ENCODE data around the gene SMG7.

Gene SMG7

GRCh38 chr1:183515002-183515689 is 42.8 kb downstream of the SMG7 start:
- Histone ChIP-seq H3K36me3 (ENCODE audit: control insufficient read depth, insufficient read depth, low read length) (peaks cover 3% of the 10 kb centered on the region), H3K4me3 (replicated peaks; ENCODE audit: low read depth, low read length) (no peak overlapping the region), H3K27me3 (replicated peaks; ENCODE audit: control insufficient read depth, insufficient read depth, low read length) (no peaks in the 10 kb centered on the region)
- no peak for TF ChIP-seq CTCF (IDR thresholded peaks at IDR 0.05; ENCODE audit: insufficient read depth, low read length, poor library complexity, severe bottlenecking)
- DNase-seq (ENCODE audit: extremely low read depth, insufficient read length) = no peak

- H3K36me3 ChIP-seq (ENCODE audit: control insufficient read depth, insufficient read depth, low read length) = peaks cover 3% of the 10 kb centered on the region
- no peak for TF ChIP-seq CTCF (IDR thresholded peaks at IDR 0.05; ENCODE audit: insufficient read depth, low read length, poor library complexity, severe bottlenecking)
- H3K27me3 ChIP-seq (replicated peaks; ENCODE audit: control insufficient read depth, insufficient read depth, low read length) = no peaks in the 10 kb centered on the region
- DNase-seq (ENCODE audit: extremely low read depth, insufficient read length) = no peak
- H3K4me3 ChIP-seq (replicated peaks; ENCODE audit: low read depth, low read length) = no peak overlapping the region
These were observed 44.4 kb downstream of the SMG7 start for GRCh38 chr1:183516725-183517124.

GRCh38 chr1:183517401-183517800 is 45.1 kb downstream of the SMG7 start:
- DNase-seq (ENCODE audit: extremely low read depth, insufficient read length) = no peak
- TF ChIP-seq CTCF (IDR thresholded peaks at IDR 0.05; ENCODE audit: insufficient read depth, low read length, poor library complexity, severe bottlenecking) = no peak
- Histone ChIP-seq H3K27me3 (replicated peaks; ENCODE audit: control insufficient read depth, insufficient read depth, low read length) (no peaks in the 10 kb centered on the region), H3K36me3 (ENCODE audit: control insufficient read depth, insufficient read depth, low read length) (peaks cover 3% of the 10 kb centered on the region), H3K4me3 (replicated peaks; ENCODE audit: low read depth, low read length) (no peak overlapping the region)

- DNase-seq (ENCODE audit: extremely low read depth, insufficient read length) = no peak
- H3K36me3 ChIP-seq (ENCODE audit: control insufficient read depth, insufficient read depth, low read length) = peaks cover 3% of the 10 kb centered on the region
- no peaks in the 10 kb centered on the region for H3K27me3 ChIP-seq (replicated peaks; ENCODE audit: control insufficient read depth, insufficient read depth, low read length)
- no peak overlapping the region for H3K4me3 ChIP-seq (replicated peaks; ENCODE audit: low read depth, low read length)
- TF ChIP-seq CTCF (IDR thresholded peaks at IDR 0.05; ENCODE audit: insufficient read depth, low read length, poor library complexity, severe bottlenecking) = no peak
These were observed 48.1 kb downstream of the SMG7 start for GRCh38 chr1:183520379-183520778.

- DNase-seq (ENCODE audit: extremely low read depth, insufficient read length) = no peak
- no peak for TF ChIP-seq CTCF (IDR thresholded peaks at IDR 0.05; ENCODE audit: insufficient read depth, low read length, poor library complexity, severe bottlenecking)
- peaks cover 3% of the 10 kb centered on the region for H3K36me3 ChIP-seq (ENCODE audit: control insufficient read depth, insufficient read depth, low read length)
- H3K27me3 ChIP-seq (replicated peaks; ENCODE audit: control insufficient read depth, insufficient read depth, low read length) = no peaks in the 10 kb centered on the region
- H3K4me3 ChIP-seq (replicated peaks; ENCODE audit: low read depth, low read length) = no peak overlapping the region
These were observed 49.8 kb downstream of the SMG7 start for GRCh38 chr1:183522104-183522503.

- no peak for DNase-seq (ENCODE audit: extremely low read depth, insufficient read length)
- no peak for TF ChIP-seq CTCF (IDR thresholded peaks at IDR 0.05; ENCODE audit: insufficient read depth, low read length, poor library complexity, severe bottlenecking)
- Histone ChIP-seq H3K27me3 (replicated peaks; ENCODE audit: control insufficient read depth, insufficient read depth, low read length) (no peaks in the 10 kb centered on the region), H3K36me3 (ENCODE audit: control insufficient read depth, insufficient read depth, low read length) (peaks cover 7% of the 10 kb centered on the region), H3K4me3 (replicated peaks; ENCODE audit: low read depth, low read length) (no peak overlapping the region)
These were observed 56.3 kb downstream of the SMG7 start for GRCh38 chr1:183528577-183528976.
